HCT116 (cell line): ENCODE results near the gene DMRTA2. TPM values are rescaled to one million over a fixed set of nuclear protein-coding genes. Genes with fewer than 3 reads are reported as not detected.

Experiments
- ATAC-seq: fragments of 200-7000 bp; cut with Tn5 transposase; 2 replicates; pipeline ENCODE4 v1.9.1; 2020; ENCODE audit warnings: mild to moderate bottlenecking, moderate library complexity
- BruUV-seq: library from RNA; stranded (reverse); fragments of 400-500 nt; replicated peaks from 2 replicates; lab custom pipeline; 2021; lab: Mats Ljungman, UMichigan
- CTCF ChIA-PET: fragments of 300-600 bp; sonication (Branson Sonifier 250); formaldehyde crosslinking; loops from one replicate; lab custom pipeline; 2021; ENCODE audit warnings: antibody characterized with exemption; lab: Charles Lee
- POLR2A ChIA-PET: fragments of 300-600, 350-600 bp; sonication (Branson Sonifier 250); formaldehyde crosslinking; loops from one replicate; lab custom pipeline; 2021; ENCODE audit warnings: antibody characterized with exemption; lab: Charles Lee
- RAD21 ChIA-PET, 2 experiments: fragments of 300-600 bp; sonication (Branson Sonifier 250); formaldehyde crosslinking; loops; one replicate each; lab custom pipeline; 2023; ENCODE audit warnings: low total read pairs in 2 of 2; ENCODE audit not compliant: uncharacterized antibody in 2 of 2, unreplicated experiment in 2 of 2, low non-redundant PET in 1 of 2; lab: Charles Lee
- DNase-seq: peaks from one replicate; pipeline ENCODE4 v3.0.0-alpha.2; 2010; ENCODE audit warnings: low read depth, low spot score
- H2AFZ ChIP-seq: fragments of 200-600 bp; shearing (Covaris generic), sonication (generic); 2 replicates; pipeline ENCODE4 v1.6.1; 2017; ENCODE audit warnings: low read depth, mixed run types, mixed read lengths, antibody characterized with exemption, low read length; ENCODE audit not compliant: poor library complexity, severe bottlenecking
- H3K27ac ChIP-seq: 2 replicates; pipeline ENCODE4 v1.5.1; 2012; ENCODE audit warnings: low read depth, low read length
- H3K27me3 ChIP-seq: fragments of 200-600 bp; sonication (generic); 2 replicates; pipeline ENCODE4 v1.6.1; 2016; ENCODE audit warnings: mixed run types, low read length, mixed read lengths; ENCODE audit not compliant: insufficient read depth
- H3K36me3 ChIP-seq, 2 experiments: fragments of 200-500 bp in 1 of 2; fragments of 200-600 bp in 1 of 2; sonication (Bioruptor generic) in 1 of 2; sonication (generic) in 1 of 2; 2 replicates each; pipeline versions ENCODE4 v1.5.1 to v1.6.1; 2014 to 2016; ENCODE audit warnings: low read length in 2 of 2, inconsistent platforms in 1 of 2, mixed read lengths in 1 of 2, mixed run types in 1 of 2; ENCODE audit not compliant: insufficient read depth in 2 of 2, control insufficient read depth in 1 of 2
- H3K4me1 ChIP-seq, 2 experiments: fragments of 200-600 bp in 1 of 2; sonication (generic) in 1 of 2; 2 replicates each; pipeline versions ENCODE4 v1.5.1 to v1.6.1; 2012 to 2017; ENCODE audit warnings: low read length in 2 of 2, inconsistent platforms in 1 of 2, mild to moderate bottlenecking in 1 of 2, mixed read lengths in 1 of 2, mixed run types in 1 of 2, moderate library complexity in 1 of 2; ENCODE audit not compliant: insufficient read depth in 2 of 2, control insufficient read depth in 1 of 2
- H3K4me2 ChIP-seq: fragments of 200-600 bp; sonication (generic); 2 replicates; pipeline ENCODE4 v1.6.1; 2017; ENCODE audit warnings: mixed run types, low read length, mixed read lengths
- H3K4me3 ChIP-seq, 2 experiments: fragments of 200-600 bp in 1 of 2; sonication (generic) in 1 of 2; replicated peaks in 1 of 2; 2 replicates each; pipeline ENCODE4 v1.5.1; 2011 to 2016; ENCODE audit warnings: low read length in 2 of 2, control low read depth in 1 of 2, low read depth in 1 of 2, mild to moderate bottlenecking in 1 of 2, mixed read lengths in 1 of 2, mixed run types in 1 of 2
- H3K79me2 ChIP-seq: fragments of 200-600 bp; sonication (generic); 2 replicates; pipeline ENCODE4 v1.6.1; 2017; ENCODE audit warnings: mild to moderate bottlenecking, mixed run types, low read length, moderate library complexity, mixed read lengths; ENCODE audit not compliant: insufficient read depth
- H3K9ac ChIP-seq: fragments of 200-600 bp; sonication (generic); 2 replicates; pipeline ENCODE4 v1.6.1; 2016; ENCODE audit warnings: low read length, mixed read lengths
- H3K9me2 ChIP-seq: fragments of 200-600 bp; sonication (generic), shearing (Covaris generic); 2 replicates; pipeline ENCODE4 v1.6.1; 2017; ENCODE audit warnings: mixed run types, mild to moderate bottlenecking, moderate library complexity; ENCODE audit not compliant: insufficient read depth
- H3K9me3 ChIP-seq, 2 experiments: fragments of 200-500 bp in 1 of 2; fragments of 200-600 bp in 1 of 2; sonication (Bioruptor generic) in 1 of 2; sonication (generic) in 1 of 2; 2 replicates each; pipeline ENCODE4 v1.6.1; 2014 to 2017; ENCODE audit warnings: low read length in 2 of 2, mixed read lengths in 2 of 2, inconsistent platforms in 1 of 2, low read depth in 1 of 2, mild to moderate bottlenecking in 1 of 2, mixed run types in 1 of 2, moderate library complexity in 1 of 2; ENCODE audit not compliant: control insufficient read depth in 1 of 2, insufficient read depth in 1 of 2
- H4K20me1 ChIP-seq: fragments of 200-600 bp; sonication (generic), shearing (Covaris generic); 2 replicates; pipeline ENCODE4 v1.6.1; 2017; ENCODE audit warnings: mixed run types, mild to moderate bottlenecking, moderate library complexity; ENCODE audit not compliant: insufficient read depth
- CEBPB ChIP-seq: IDR thresholded peaks from 2 replicates; pipeline ENCODE4 v1.6.1; 2012; ENCODE audit warnings: low read depth
- CTCF ChIP-seq, 3 experiments: fragments of 200-600 bp in 1 of 3; sonication (generic) in 1 of 3; IDR thresholded peaks in 2 of 3; conservative IDR thresholded peaks in 1 of 3; 2 replicates each; pipeline ENCODE4 v1.5.1; 2012 to 2017; ENCODE audit warnings: low read depth in 2 of 3, low read length in 2 of 3, antibody characterized with exemption in 1 of 3, borderline replicate concordance in 1 of 3, control low read depth in 1 of 3, mild to moderate bottlenecking in 1 of 3, mixed read lengths in 1 of 3, mixed run types in 1 of 3, moderate library complexity in 1 of 3; ENCODE audit not compliant: insufficient read depth in 1 of 3
- EGR1 ChIP-seq: IDR thresholded peaks from 2 replicates; pipeline ENCODE4 v1.6.1; 2012; ENCODE audit warnings: low read depth
- ELF1 ChIP-seq: IDR thresholded peaks from 2 replicates; pipeline ENCODE4 v1.6.1; 2012; ENCODE audit warnings: low read depth, borderline replicate concordance
- EZH2 ChIP-seq: fragments of 200-600 bp; sonication (generic); IDR thresholded peaks from 2 replicates; pipeline ENCODE4 v1.6.1; 2017; ENCODE audit warnings: antibody characterized with exemption, mixed run types
- JUND ChIP-seq: IDR thresholded peaks from 2 replicates; pipeline ENCODE4 v1.6.1; 2012
- POLR2A ChIP-seq: IDR thresholded peaks from 2 replicates; pipeline ENCODE4 v1.7.0; 2011; ENCODE audit warnings: borderline replicate concordance; ENCODE audit not compliant: insufficient read depth, insufficient read length; ENCODE audit errors: extremely low read depth
- RAD21 ChIP-seq: IDR thresholded peaks from 2 replicates; pipeline ENCODE4 v1.6.1; 2012; ENCODE audit warnings: low read depth, mild to moderate bottlenecking
- REST ChIP-seq: IDR thresholded peaks from 2 replicates; pipeline ENCODE4 v1.6.1; 2012; ENCODE audit warnings: low read depth
- SP1 ChIP-seq: IDR thresholded peaks from 2 replicates; pipeline ENCODE4 v1.6.1; 2012; ENCODE audit warnings: low read depth
- YY1 ChIP-seq: IDR thresholded peaks from 2 replicates; pipeline ENCODE4 v1.6.1; 2011; ENCODE audit warnings: low read length, low read depth, moderate library complexity, mild to moderate bottlenecking; ENCODE audit not compliant: insufficient replicate concordance; ENCODE audit errors: extremely low read depth
- intact Hi-C: fragments of 100-400 bp; cut with micrococcal nuclease; formaldehyde crosslinking; loops from 2 replicates; pipeline ENCODE4 v1.10.0; 2022
- total RNA-seq: library from RNA; stranded (reverse); gene quantifications from one replicate; pipeline ENCODE4 v1.2.1, GENCODE V29; 2021; ENCODE audit not compliant: unreplicated experiment

Gene DMRTA2
- total RNA-seq, 1 experiment from 2014 or later = not detected

GRCh38 chr1:50425376-50426107, 2.3 kb upstream of the DMRTA2 start:
- Histone ChIP-seq H3K27me3 (no peaks in the 10 kb centered on the region), H3K79me2 (no peaks in the 10 kb centered on the region), H3K36me3 (no peaks in the 10 kb centered on the region), H3K9ac (no peak overlapping the region), H4K20me1 (no peaks in the 10 kb centered on the region), H3K9me3 (no peaks in the 10 kb centered on the region), H3K4me1 (no peaks in the 10 kb centered on the region), H3K4me2 (no peak overlapping the region), H3K9me2 (no peaks in the 10 kb centered on the region), H3K4me3 (no peak overlapping the region), H2AFZ (no peak overlapping the region), H3K27ac (no peak overlapping the region)
- no TSS peak for BruUV-seq
- no peak for TF ChIP-seq JUND
- TF ChIP-seq CTCF (IDR thresholded peaks at IDR 0.05 in 2 of 3, conservative IDR thresholded peaks at IDR 0.05 in 1 of 3; ENCODE audit: borderline replicate concordance in 1 of 3, insufficient read depth in 1 of 3, low read depth in 2 of 3, low read length in 2 of 3) = 0 out of 6 replicates have a peak, but pooled peaks of 1 of the 3 experiments have one; percentile 16
- ATAC-seq = peak; percentile 59
- intact Hi-C loops = no loop called here
- POLR2A ChIA-PET = no interaction called here
- DNase-seq = no peak
- RAD21 ChIA-PET = no interaction called here
- CTCF ChIA-PET = no interaction called here

GRCh38 chr1:50424884-50425375, 1.7 kb upstream of the DMRTA2 start:
- Histone ChIP-seq H3K9me2 (no peaks in the 10 kb centered on the region), H3K4me1 (no peaks in the 10 kb centered on the region), H3K27me3 (no peaks in the 10 kb centered on the region), H3K4me2 (no peak overlapping the region), H3K36me3 (no peaks in the 10 kb centered on the region), H3K9ac (no peak overlapping the region), H3K27ac (no peak overlapping the region), H3K4me3 (no peak overlapping the region), H2AFZ (no peak overlapping the region), H4K20me1 (no peaks in the 10 kb centered on the region), H3K9me3 (no peaks in the 10 kb centered on the region), H3K79me2 (no peaks in the 10 kb centered on the region)
- ATAC-seq (no peak), DNase-seq (no peak)
- ChIA-PET POLR2A (no interaction called here), RAD21 (no interaction called here), CTCF (no interaction called here)
- intact Hi-C loops = no loop called here
- no TSS peak for BruUV-seq
- TF ChIP-seq SP1 (no peak), EGR1 (no peak), CEBPB (no peak), REST (no peak), YY1 (no peak), ELF1 (no peak), CTCF (IDR thresholded peaks at IDR 0.05 in 2 of 3, conservative IDR thresholded peaks at IDR 0.05 in 1 of 3; ENCODE audit: borderline replicate concordance in 1 of 3, insufficient read depth in 1 of 3, low read depth in 2 of 3, low read length in 2 of 3) (no peak), RAD21 (no peak), POLR2A (no peak), EZH2 (no peak)
